SH-SY5Y (cell line): ENCODE results near the gene MSH5.

Experiments
- GATA2 ChIP-seq: IDR thresholded peaks from 2 replicates; pipeline ENCODE4 v1.6.1; 2011; ENCODE audit warnings: mild to moderate bottlenecking, low read depth, low read length
- GATA3 ChIP-seq: IDR thresholded peaks from 2 replicates; pipeline ENCODE4 v1.6.1; 2011; ENCODE audit warnings: low read depth, mild to moderate bottlenecking, low read length, moderate library complexity

DNA sequence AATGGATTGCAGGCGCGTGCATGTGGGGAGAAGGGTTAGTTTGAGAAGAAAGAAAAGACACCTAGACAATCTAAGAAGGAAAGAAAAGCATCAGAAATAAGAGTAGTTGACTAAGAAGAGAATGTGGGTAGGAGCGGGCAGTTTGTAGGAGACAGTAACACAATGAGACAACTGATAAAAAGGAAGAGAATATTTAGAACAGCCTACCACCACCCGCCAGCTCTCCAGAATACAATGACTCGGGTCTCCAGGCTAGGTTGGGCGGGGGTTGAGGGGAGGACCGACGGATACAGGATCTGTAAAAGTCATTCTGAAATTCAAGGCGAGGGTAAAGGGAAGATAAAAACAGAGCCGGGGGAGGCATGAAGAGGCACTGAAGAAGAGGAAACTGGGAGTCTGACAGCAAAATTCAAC, 37.4 kb upstream of the MSH5 start:
- no peak for TF ChIP-seq GATA2
- no peak for TF ChIP-seq GATA3
